Bone marrow (tissue), 2 donors: ENCODE results near the gene FOXR1.
A peak's percentile ranks its signal among the peaks of the same experiment; 100 is the strongest.

Source experiments
- DNase-seq, 2 donors: peaks; one replicate each; lab custom pipeline; 2025; lab: John Stamatoyannopoulos, UW

The FOXR1 gene

DNA sequence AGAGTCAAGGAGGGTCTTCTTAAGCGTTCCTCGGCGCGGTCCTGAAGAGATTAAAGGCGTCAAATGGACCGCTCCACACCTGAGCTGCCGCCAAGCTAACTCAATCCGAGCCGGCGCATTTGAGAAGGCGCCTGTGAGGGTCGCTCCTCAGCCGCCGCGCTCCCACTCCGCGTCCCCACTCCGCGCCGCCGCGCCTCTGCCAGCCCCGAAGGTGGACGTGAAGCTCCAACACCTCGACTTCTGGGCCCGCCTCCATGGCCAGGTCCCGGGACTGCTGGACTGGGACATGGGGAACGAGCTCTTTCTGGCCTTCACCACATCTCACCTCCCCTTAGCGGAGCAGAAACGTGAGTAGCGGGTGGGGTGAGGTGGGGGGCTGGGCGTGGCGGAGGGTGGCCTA lies at the start of gene FOXR1:
TSS of gene FOXR1 (plus strand) at position 116 of the 400 bp plus-strand sequence. CDS start at position 287, 171 bp downstream.
- DNase-seq = no peak

- no peak for DNase-seq
Measured at GRCh38 chr11:118921929-118922744, 49.4 kb upstream of the FOXR1 start.

GRCh38 chr11:118922745-118923627 lies 48.6 kb upstream of the FOXR1 start:
- DNase-seq = no peak

GRCh38 chr11:118923721-118924587 lies 47.6 kb upstream of the FOXR1 start:
- peak in 1 of 2 donors; percentile 34 for DNase-seq

GRCh38 chr11:118924591-118925585 lies 46.7 kb upstream of the FOXR1 start:
- peak in 1 of 2 donors; percentile 27 for DNase-seq

DNA sequence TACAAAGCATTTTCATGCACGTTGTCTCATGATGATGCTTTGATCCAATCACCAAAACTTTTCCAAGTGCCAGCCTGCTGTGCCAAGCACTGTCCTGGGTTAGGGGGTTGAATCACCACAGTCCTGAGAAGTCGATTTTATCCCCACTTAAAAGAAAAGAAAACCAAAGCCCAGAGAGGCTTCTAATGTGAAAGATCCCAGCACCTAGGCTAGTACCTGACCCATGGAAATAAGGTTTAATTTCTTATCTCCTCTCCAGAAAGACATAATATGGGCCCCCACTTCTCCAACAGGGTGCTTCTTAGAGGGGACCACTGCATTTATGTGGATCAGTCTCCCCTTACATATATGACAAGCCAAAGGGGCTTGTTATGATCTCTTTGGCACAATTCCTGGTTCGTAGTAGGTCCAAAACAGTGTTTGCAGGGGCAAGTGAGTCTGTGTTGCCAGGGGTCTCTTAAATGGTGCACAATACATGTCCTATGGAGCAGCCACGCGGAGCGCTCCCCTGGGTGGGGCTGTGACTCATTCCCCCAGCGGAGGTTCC lies 43.9 kb upstream of the FOXR1 start:
- no peak for DNase-seq

DNA sequence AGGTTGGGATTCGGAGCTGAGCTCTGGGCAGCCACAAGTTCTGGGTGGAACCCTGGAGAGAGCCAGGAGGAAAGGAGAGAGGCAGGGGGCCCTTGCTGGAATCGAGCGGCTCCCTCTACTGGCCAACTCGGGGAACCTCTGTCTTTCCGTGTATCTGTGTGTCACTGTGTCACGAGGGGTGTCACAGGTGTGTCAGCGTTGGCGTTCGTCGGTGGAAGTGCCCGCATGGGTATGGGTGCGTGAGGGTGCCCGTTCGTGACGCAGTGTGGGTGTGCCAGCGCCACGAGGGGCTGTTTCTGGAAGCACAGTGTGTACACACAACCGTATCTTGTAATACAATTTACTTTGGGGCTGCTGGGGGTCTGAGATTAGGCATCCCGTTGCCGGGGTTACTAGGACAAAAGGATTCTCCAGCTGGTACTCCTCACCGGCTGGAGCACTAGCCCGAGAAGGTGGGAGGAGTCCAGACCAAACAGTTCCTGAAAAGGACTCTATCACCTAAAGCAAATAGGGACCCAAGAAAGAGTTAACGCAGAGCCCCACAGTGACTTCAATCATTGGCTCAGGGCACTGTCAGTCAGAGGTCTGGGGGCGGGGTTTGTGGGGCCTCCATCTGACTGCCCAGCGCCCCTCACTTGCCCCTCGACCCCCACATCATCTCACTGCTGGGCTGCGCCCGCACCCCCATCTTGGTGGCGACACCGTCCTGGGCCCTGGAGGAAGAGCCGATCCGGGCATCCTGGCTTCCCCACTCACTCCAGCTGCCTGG lies 43.3 kb upstream of the FOXR1 start:
- peak; percentile 80 to 85 for DNase-seq

DNA sequence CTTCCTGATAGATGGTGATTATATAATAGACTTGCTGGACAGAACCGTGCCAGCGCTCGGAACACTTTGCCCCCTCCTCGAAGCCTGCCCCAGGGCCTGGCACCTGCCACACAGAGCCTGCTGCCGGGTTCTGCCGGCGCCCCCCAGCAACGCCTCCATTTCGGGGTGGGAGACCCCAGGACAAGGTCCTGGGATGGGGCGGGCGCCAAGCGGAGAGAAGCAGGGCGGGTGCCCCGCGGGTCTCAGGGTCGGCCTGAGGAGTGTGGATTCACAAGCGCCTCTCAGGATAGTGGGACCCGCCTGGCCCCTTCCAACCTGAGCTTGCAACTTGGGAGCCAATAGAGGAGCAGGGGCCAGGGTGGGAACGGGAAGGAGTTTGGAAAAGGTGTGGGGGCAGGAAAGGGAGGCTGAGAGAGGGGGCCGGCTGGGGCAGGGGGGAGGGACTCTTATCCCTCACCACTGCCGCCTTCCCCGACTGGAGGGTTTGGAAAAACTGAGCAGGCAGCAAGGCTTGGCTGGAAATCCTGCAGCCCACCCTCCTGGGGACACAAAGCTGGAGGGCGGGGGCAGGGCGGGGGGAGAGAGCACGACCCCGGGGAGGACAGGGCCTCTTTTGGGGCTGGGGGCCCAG lies 42.6 kb upstream of the FOXR1 start:
- DNase-seq = peak in 1 of 2 donors; percentile 70

DNA sequence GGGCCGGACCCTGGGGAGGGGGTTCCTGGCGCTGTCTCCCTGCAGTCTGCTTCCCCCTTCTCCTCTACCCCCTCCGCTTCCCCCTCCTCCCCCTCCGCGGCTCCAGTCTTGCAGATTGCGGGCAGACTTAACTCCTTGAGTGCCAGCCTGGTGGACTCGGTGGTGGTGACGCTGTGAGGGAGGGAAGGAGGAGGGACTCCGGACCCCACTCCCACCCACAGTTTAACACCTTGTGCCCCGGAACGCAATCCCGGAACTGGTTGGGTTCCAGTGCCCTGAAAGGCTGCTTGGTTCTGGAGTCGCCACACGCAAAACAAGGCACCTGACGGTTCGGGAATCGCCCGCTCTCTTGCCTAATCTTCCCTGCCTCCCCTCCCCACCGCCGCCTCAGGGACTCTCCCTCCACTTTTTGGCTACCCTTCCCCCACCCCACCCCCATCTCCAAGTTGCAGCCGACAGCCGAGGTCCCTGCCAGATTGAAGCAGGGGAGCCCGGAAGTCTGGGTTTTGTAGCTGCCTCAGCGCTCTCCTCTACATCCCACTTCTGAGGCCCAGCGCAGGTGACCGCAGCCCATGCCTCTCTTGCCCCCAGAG lies 42.0 kb upstream of the FOXR1 start:
- DNase-seq = peak in 1 of 2 donors; percentile 50

GRCh38 chr11:118930094-118930712 lies 41.4 kb upstream of the FOXR1 start:
- DNase-seq = peak; percentile 45 to 46

DNA sequence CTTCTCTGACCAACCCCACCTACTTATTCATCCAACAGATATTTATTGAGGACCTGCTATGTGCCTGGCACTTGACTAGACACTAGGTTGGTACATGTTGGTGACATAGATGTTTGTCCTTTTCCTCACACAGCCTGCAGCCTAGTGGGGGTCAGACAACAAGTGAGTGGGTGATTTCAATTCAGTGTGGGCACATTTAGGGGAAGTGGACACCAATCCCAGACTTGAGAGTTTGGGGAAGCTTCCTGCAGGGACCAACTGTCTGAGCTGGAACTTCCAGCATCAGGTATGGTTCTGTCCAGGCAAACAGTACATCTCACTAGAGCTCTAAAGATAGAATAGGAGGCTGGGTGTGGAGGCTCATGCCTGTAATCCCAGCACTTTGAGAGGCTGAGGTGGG lies 40.0 kb upstream of the FOXR1 start:
- no peak for DNase-seq

DNA sequence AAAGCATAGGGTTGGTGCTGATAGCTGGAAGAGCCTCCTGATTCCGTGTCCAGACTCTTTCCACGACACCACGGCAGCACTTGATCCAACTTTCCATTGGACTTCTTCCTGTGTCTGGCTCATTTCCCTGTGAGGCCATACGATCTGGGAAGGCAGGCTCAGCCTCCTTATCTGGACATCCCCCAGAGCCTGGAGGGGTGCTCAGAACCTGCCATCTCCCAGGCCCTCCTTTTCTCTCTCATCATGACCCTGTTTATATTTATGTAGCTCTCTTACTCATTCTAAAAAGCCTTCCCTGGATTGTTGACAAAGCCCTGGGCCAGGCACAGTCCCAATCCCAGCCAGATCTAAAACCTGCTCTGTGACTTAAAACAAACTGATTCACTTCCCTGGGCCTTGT lies 38.1 kb upstream of the FOXR1 start:
- DNase-seq = no peak

DNA sequence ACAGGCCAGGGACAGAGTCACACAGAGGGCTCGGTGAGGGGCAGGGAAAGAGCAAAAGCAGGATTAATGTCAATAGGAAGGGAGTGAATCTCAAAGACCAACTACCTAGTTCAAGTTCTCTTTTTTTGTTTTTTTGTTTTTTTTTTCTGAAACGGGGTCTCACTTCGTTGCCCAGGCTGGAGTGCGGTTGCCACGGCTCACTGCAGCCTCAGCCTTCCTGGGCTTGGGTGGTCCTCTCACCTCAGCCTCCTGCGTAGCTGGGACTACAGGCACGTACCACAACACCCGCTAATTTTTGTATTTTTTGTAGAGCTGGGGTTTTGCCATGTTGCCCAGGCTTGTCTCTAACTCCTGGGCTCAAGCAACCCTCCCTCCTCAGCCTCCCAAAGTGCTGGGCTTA lies 36.2 kb upstream of the FOXR1 start:
- no peak for DNase-seq

DNA sequence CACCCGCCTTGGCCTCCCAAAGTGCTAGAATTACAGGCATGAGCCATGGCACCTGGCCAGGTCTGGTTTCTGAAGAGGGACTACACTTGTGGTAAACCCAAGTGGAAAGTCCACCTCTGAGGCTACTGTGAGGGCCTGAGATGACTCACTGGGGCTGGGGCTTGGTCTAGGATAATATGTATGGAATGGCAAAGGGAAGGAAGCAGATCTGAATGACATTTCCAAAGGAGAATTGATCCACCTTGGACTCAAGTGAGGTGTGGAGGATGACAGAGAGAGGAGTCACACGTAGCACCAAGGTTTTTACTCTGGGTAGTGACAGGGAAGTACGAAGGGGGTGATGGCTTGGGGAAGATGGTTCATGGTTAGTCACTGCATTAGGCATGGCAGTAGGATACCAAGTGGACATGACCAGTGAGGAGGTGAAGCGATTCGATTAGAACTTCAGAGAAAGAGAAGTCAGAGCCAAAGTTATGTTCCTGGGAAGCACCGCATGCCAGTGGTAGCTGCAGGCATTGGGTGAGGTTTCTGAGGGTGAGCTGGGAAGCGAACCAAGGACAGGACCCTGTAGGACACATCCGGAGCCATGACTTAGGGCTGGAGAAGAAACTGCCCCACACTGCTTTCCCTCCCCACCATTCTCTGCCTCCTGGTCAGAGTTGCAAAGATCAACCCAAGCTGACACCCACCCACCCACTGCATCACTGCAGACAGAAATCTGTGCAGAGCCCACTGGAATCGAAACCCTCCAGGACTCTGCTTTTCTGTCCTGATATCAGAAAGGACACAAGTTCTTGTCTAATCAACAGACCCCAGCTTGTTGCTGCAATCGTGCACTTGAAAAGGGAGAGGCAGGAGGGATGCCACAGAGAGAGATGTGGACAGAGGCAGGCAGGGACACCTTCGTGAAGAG lies 32.8 kb upstream of the FOXR1 start:
- DNase-seq = no peak

- DNase-seq = no peak
Measured at GRCh38 chr11:118939404-118939915, 32.1 kb upstream of the FOXR1 start.

DNA sequence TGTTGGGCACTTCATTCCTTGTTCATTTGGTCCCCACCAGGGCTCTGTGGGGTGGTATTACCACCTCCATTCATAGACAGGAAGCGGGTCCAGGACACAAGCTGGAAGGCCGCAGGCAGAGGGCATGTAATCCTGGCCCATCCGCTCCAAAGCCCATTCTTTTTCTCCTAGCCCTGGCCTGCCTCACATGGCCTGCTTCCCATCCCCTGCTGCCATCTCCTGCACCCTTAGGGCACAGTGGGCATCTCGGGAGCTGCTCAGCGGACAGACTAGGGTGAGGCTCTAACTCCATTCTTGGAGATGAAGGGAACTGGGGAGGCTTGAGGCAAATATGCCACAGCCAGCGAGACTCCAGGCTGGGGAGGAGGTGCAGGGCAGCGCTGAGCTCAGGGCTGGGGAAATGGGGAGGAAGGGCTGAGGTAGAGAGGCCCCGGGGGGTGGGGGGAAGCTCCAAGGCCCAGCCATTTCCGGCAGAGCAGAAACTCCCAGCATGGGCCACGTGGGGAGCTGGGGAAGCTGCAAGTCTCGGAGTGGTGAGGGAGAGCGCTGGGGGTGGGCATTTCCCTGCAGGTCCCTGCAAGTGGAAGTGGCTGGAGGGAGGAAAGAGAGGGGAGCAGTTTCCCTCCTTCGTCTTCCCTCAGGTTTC lies 31.5 kb upstream of the FOXR1 start:
- DNase-seq = peak in 1 of 2 donors; percentile 47
